ENCODE measurements around the gene KLK12. TPM values are rescaled to one million over a fixed set of nuclear protein-coding genes. Genes with fewer than 3 reads are reported as not detected.
A peak's percentile ranks its signal among the peaks of the same experiment; 100 is the strongest.

The KLK12 gene
- total RNA-seq, 1 experiment from 2014 or later: not detected

- no peak overlapping the region for H3K27ac Mint-ChIP-seq
- no CpG with 5 or more reads among the region's 7 CpGs for WGBS (ENCODE audit: extremely low coverage, insufficient read length, low lambda C conversion rate)
- no peak overlapping the region for H3K4me3 Mint-ChIP-seq
- H3K36me3 Mint-ChIP-seq (ENCODE audit: insufficient read depth in 1 of 3, low read depth in 3 of 3): no peaks in the 10 kb centered on the region
- Histone ChIP-seq H3K4ac (ENCODE audit: low read depth, low read length) (no peak overlapping the region), H2BK12ac (ENCODE audit: insufficient read length, low read depth, low read length) (no peak overlapping the region), H4K91ac (ENCODE audit: insufficient read length, low read depth, low read length) (no peak overlapping the region), H3K27me3 (ENCODE audit: insufficient read depth, low read length) (no peaks in the 10 kb centered on the region), H3K4me2 (ENCODE audit: insufficient read depth, insufficient read length, low read length) (no peak overlapping the region), H3T11ph (ENCODE audit: low read length) (no peak overlapping the region), H3K23ac (ENCODE audit: insufficient read length, low read depth, low read length) (no peak overlapping the region), H2AK5ac (ENCODE audit: insufficient read length, low read length) (no peak overlapping the region), H3K9me3 (ENCODE audit: control insufficient read depth, low read depth, low read length) (no peaks in the 10 kb centered on the region), H3K4me1 (ENCODE audit: insufficient read depth, low read length) (no peaks in the 10 kb centered on the region), H2BK15ac (ENCODE audit: low read depth, low read length) (no peak overlapping the region), H2BK5ac (ENCODE audit: insufficient read length, low read length) (no peak overlapping the region), H2AFZ (ENCODE audit: low read length) (no peak overlapping the region), H2BK20ac (ENCODE audit: low read depth, low read length, poor library complexity, severe bottlenecking) (no peak overlapping the region), H2BK120ac (ENCODE audit: low read depth, low read length, poor library complexity, severe bottlenecking) (no peak overlapping the region), H3K23me2 (ENCODE audit: insufficient read length, low read depth, low read length, poor library complexity, severe bottlenecking) (no peaks in the 10 kb centered on the region), H4K5ac (ENCODE audit: insufficient read length, low read depth, low read length) (no peak overlapping the region), H3K79me2 (ENCODE audit: insufficient read depth, low read length) (no peaks in the 10 kb centered on the region), H3K79me1 (ENCODE audit: insufficient read depth, low read depth, low read length, poor library complexity, severe bottlenecking) (no peaks in the 10 kb centered on the region), H3K14ac (ENCODE audit: insufficient read depth, low read length) (no peak overlapping the region), H4K8ac (replicated peaks; ENCODE audit: insufficient read length, low read depth, low read length) (no peak overlapping the region), H3K18ac (ENCODE audit: insufficient read length, low read depth, low read length) (no peak overlapping the region), H3K56ac (ENCODE audit: insufficient read length, low read depth, low read length) (no peak overlapping the region), H4K20me1 (ENCODE audit: control insufficient read depth, insufficient read depth, insufficient read length) (no peaks in the 10 kb centered on the region), H3K27ac (ENCODE audit: insufficient read length, low read depth, low read length) (no peak overlapping the region), H3K9ac (ENCODE audit: extremely low read depth, insufficient read length, low read length) (no peak overlapping the region)
- peaks cover 2% of the 10 kb centered on the region in 2 experiments; a peak in 1 of 4 replicates for H3K4me1 Mint-ChIP-seq
- no peaks in the 10 kb centered on the region; the same call in none of the 2 replicates for H3K27me3 Mint-ChIP-seq (ENCODE audit: low read depth)
- DNase-seq: peak; percentile 11
- no peaks in the 10 kb centered on the region; a peak in 2 of 5 replicates for H3K9me3 Mint-ChIP-seq
- no peak for TF ChIP-seq CTCF (conservative IDR thresholded peaks at IDR 0.05)
These were observed 24.9 kb upstream of the KLK12 start for GRCh38 chr19:51059715-51060114.
